Activated CD4-positive, alpha-beta T cell treated with anti-CD3 and anti-CD28 coated beads, Interleukin-2, Interleukin-6, amounts not matched to agents 100 ng/mL and 50 ng/mL, durations not matched to agents 16 hours and 8 hours (primary cell): Measurements from ENCODE around the gene RHOBTB3.

ENCODE experiments used
- DNase-seq: peaks from one replicate; pipeline ENCODE4 v3.0.0-alpha.2; 2020

Gene RHOBTB3

GRCh38 chr5:95713960-95714710 is 17.0 kb upstream of the RHOBTB3 start:
- no peak for DNase-seq

GRCh38 chr5:95715799-95716461 is 15.2 kb upstream of the RHOBTB3 start:
- peak; percentile 75 for DNase-seq

GRCh38 chr5:95717439-95717838 is 13.7 kb upstream of the RHOBTB3 start:
- DNase-seq = no peak

GRCh38 chr5:95718203-95718602 is 12.9 kb upstream of the RHOBTB3 start:
- DNase-seq = peak; percentile 71

GRCh38 chr5:95718738-95719137 is 12.4 kb upstream of the RHOBTB3 start:
- DNase-seq = no peak

GRCh38 chr5:95720094-95720786 is 10.9 kb upstream of the RHOBTB3 start:
- no peak for DNase-seq

- DNase-seq = no peak
Observed at GRCh38 chr5:95721582-95722295, 9.4 kb upstream of the RHOBTB3 start.

- no peak for DNase-seq
Observed at GRCh38 chr5:95723632-95724369, 7.3 kb upstream of the RHOBTB3 start.

GRCh38 chr5:95725071-95725820 is 5.9 kb upstream of the RHOBTB3 start:
- no peak for DNase-seq

GRCh38 chr5:95725937-95726810 is 5.0 kb upstream of the RHOBTB3 start:
- no peak for DNase-seq

GRCh38 chr5:95726811-95727763 is 4.0 kb upstream of the RHOBTB3 start:
- no peak for DNase-seq

- DNase-seq = no peak
Observed at GRCh38 chr5:95727764-95728191, 3.4 kb upstream of the RHOBTB3 start.

GRCh38 chr5:95728494-95729114 is 2.5 kb upstream of the RHOBTB3 start:
- DNase-seq = no peak

GRCh38 chr5:95729115-95730010 is 1.8 kb upstream of the RHOBTB3 start:
- DNase-seq = no peak

- no peak for DNase-seq
Observed at GRCh38 chr5:95730011-95730700, 980 bp upstream of the RHOBTB3 start.

GRCh38 chr5:95731571-95732554 is 727 bp downstream of the RHOBTB3 start:
- no peak for DNase-seq
